NCI-H748 (cell line): ENCODE measurements around the gene VEGFA.

Source experiments
- DNase-seq: peaks from one replicate; lab custom pipeline; 2025; ENCODE audit not compliant: unreplicated experiment; lab: John Stamatoyannopoulos, UW

Gene VEGFA

DNA sequence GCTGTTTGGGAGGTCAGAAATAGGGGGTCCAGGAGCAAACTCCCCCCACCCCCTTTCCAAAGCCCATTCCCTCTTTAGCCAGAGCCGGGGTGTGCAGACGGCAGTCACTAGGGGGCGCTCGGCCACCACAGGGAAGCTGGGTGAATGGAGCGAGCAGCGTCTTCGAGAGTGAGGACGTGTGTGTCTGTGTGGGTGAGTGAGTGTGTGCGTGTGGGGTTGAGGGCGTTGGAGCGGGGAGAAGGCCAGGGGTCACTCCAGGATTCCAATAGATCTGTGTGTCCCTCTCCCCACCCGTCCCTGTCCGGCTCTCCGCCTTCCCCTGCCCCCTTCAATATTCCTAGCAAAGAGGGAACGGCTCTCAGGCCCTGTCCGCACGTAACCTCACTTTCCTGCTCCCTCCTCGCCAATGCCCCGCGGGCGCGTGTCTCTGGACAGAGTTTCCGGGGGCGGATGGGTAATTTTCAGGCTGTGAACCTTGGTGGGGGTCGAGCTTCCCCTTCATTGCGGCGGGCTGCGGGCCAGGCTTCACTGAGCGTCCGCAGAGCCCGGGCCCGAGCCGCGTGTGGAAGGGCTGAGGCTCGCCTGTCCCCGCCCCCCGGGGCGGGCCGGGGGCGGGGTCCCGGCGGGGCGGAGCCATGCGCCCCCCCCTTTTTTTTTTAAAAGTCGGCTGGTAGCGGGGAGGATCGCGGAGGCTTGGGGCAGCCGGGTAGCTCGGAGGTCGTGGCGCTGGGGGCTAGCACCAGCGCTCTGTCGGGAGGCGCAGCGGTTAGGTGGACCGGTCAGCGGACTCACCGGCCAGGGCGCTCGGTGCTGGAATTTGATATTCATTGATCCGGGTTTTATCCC is at the start of gene VEGFA:
VEGFA (plus strand) TSS at position 686 of the 846 bp plus-strand sequence.
- peak; percentile 92 for DNase-seq

DNA sequence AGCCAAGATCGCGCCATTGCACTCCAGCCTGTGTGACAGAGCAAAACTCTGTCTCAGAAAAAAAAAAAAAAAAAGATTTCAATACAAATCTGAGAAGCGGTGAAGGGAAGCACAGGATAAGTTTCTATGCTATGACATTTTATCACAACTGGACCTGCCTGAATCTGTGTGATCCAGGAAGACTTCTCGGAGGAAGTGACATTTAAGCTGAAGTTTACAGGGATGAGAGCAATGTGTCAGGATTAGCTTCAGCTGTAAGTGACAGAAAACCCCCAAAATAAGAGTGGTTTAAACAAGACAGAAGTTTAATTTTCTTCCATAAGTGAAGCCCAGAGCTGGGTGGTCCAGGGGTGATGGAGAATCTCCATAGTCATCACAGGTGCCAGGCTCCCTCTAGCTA is 49.0 kb upstream of the VEGFA start:
- no peak for DNase-seq

DNA sequence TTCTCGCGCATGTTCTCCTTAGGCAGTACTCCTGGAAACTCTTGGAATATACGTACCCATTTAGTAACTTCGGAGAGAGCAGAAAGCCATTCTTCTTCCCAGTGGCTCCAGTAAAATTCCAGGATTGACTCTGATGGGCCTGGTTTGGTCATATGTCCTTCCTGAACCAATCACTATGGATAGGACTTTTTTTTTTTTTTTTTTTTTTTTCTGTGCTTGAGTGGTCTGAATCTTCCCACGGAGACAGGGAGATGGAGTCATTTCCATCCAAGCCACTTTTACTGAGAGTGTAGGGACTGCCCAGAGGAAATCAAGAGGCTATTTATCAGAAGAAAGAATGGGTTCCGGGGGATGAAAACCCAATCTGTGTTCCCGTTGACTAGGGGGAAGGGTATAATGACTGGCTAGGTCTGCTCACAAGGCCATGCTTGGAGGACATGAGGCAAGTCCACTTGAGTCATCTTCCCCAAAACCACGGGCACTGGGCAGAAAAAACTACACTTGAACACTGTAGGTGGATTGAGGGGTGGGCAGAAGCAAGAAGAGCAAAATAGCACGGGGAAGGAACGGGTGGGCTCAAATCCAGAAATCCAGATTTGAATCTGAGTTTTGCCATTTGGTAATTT is 47.0 kb upstream of the VEGFA start:
- DNase-seq, result no peak

- peak; percentile 76 for DNase-seq
These were observed 46.2 kb upstream of the VEGFA start for GRCh38 chr6:43723737-43724295.

- no peak for DNase-seq
These were observed 45.7 kb upstream of the VEGFA start for GRCh38 chr6:43724354-43724753.

GRCh38 chr6:43724914-43725642 is 44.9 kb upstream of the VEGFA start:
- peak; percentile 49 for DNase-seq

- no peak for DNase-seq
These were observed 44.1 kb upstream of the VEGFA start for GRCh38 chr6:43725643-43726580.

DNA sequence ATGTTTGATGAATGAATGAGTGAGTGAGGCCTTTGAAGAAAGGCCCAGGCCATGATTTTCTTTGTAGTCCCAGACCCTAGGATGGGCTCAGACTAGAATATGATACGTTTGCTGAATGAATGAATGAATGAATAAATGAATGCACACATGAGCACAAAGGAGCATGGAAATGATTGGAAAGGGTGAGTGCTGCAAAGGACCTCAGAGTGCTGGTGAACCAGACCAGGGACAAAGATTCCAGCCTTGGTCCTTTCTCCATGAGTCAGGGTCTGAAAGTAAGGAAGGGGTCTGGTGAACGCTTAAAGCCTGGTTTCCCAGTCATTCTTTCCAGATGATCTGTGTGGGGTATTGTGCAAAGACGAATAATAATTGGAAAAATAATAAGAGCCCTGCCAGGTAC is 42.4 kb upstream of the VEGFA start:
- DNase-seq, result no peak

DNA sequence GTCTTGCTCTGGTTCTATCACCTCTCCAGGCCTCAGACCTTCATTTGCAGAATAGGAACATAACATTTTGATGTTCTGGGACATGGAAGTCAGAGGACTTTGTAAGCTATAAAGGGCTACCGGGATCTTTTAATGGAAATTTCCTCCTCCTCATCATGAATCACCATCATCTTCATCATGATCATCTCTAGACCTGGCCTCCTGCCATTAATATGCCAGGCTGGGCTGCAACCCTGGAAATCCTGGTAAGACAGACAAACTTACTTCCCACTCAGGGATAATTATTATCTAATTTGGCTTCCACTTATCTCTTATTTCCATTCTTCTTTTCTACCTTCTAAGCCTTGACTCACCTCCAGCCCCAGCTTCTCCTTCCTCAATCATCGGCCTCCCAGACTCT is 41.4 kb upstream of the VEGFA start:
- DNase-seq, result no peak

- DNase-seq, result no peak
These were observed 40.5 kb upstream of the VEGFA start for GRCh38 chr6:43729537-43729936.

DNA sequence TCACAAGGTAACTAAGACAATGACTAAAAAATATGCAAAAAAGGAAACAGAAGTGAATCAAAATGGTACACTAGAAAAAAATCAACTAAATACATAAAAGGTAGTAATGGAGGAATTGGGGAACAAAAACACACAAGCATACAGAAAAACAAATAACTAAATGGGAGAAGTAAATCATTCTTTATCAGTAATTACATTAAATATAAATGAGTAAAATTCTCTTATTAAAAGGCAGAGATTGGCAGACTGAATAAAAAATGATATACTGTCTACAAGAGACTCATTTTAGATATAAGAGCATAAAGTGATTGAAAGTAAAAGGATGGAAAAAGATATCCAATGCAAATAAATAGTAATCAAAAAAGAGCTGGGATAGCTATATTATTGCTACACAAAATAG is 39.4 kb upstream of the VEGFA start:
- no peak for DNase-seq

DNA sequence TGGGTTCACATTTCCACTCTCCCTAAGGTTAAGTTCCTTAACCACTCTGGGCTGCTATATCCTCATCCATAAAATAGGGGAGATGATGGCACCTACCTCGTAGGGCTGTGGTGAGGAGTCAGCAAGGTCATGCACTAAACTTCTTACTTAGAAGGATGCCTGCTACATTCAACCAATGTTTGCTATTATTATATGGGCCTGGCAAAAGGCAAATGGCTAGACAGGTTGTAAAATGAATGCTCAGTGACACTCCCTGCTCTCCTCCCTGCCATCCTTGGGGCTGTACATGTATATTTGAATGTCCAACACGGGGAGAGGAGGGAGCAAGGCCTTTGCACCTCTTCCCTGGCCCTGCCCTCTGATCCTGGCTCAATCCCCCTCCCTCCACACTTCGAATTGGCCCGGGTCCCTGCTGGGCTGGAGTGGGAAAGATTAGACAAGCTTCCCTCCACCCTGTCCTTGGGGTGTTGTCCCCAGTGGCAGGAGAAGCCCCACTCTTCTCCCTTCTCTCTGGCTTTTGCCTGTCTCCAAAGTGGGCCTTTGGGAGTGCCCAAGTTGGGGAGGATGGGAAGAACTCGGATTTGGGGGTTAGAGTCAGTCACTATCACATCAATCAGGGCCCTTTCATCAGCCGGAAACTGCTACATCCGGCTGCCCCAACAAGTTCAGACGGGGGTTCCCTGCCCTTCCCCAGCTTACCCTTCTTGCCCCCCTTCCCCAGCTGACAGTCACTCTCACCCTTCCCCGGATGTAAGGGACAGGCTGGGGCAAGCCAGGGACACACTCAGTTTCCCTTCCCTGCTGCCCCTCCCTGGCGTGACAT is 36.3 kb upstream of the VEGFA start:
- DNase-seq, result no peak

- no peak for DNase-seq
These were observed 35.7 kb upstream of the VEGFA start for GRCh38 chr6:43734294-43734665.

- no peak for DNase-seq
These were observed 34.3 kb upstream of the VEGFA start for GRCh38 chr6:43735642-43736199.

DNA sequence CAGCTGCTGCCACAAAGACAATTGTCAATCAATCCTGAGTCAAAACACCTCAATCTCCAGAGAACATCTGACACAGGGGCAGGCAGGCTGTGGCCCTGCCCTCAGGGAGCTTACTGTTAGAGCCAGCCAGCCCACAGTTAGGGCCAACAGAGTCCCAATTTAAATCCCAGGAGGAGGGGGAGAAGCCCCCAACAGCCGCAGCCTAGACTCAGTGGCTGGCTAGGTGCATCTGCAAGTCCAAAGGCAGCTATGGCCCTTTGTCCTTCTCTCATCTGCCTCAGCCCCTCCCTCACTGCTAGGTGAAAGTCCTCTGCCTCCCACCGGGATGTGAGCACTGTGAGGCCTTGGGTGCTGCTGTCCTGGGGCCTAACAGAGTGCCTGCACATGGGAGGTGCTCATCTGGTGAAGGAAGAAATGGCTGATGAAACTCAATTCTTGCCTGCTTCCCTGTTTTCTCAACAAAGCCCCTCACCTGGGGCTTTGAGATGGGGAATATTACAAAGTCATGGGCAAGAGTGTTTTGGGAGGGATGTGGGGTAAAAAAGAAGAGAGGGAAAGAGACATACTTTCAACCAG is 33.7 kb upstream of the VEGFA start:
- DNase-seq, result no peak

DNA sequence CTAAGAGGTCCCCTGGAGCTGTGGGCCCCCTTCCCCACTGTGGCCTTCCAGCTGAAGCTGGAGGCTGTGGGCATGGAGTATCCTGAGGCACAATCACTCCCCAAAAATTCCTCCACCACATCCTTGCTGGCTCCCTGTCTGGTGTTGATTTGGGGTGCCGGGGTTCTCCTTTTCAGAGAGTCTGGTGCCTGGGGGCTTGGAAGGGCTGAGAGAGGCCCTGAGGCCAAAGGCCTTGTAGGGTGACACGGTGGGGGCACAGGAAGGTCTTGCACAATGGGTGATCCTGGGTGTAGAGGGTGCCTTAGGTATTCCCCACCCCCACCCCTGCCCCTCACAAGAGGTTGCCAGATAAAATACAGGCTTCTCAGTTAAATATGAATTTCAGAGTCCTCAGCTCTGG is 33.2 kb upstream of the VEGFA start:
- no peak for DNase-seq

DNA sequence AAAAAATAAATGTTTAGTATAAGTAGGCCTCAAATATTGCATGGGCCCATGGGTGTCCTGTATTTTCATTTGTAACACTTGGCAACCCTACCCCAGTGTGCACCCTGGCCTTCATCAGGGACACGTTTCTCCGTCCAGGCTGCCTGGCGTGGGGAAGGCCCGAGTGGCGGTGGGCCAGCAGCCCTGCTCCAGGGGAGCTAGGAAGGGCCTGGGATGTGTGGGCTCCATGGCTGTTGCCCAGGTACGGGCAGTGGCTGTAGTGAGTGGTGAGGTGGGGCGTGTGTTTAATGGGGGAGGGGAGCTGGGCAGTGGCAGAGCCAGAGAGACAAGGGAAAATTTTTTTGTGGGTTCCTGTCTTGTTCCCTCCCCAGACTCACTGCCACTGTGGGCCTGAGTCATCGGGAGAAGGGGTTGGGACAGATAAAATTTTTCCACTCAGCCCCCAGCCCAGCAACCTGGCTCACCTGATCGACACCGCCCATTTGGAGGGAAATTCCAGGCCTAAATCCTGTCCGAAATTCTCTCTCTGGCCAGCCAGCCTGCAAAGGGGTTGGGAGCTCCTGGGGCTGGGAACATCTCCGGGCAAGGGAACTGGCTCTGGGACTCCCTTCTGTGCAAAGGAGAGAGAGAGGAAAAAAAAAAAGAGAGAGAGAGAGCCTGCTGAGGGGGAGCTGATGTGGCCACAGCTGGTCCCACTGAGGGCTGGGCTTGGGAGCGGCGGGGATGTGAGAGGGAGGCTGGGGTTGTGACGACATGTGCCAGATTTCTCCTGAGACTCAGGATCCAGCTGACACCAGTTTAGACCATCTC is 32.5 kb upstream of the VEGFA start:
- DNase-seq, result no peak

GRCh38 chr6:43738267-43738676 is 31.7 kb upstream of the VEGFA start:
- no peak for DNase-seq
